PC-3 (cell line): ENCODE measurements around the gene AKAP5. TPM values are rescaled to one million over a fixed set of nuclear protein-coding genes. Genes with fewer than 3 reads are reported as not detected.

ENCODE experiments used
- ATAC-seq: fragments of 200-7000 bp; cut with Tn5 transposase; 2 replicates; pipeline ENCODE4 v1.9.1; 2020; ENCODE audit warnings: mild to moderate bottlenecking, moderate library complexity
- BruUV-seq: library from RNA; stranded (reverse); fragments of 400-500 nt; replicated peaks from 2 replicates; lab custom pipeline; 2021; lab: Mats Ljungman, UMichigan
- CTCF ChIA-PET: fragments of 300-600 bp; sonication (Branson Sonifier 250); formaldehyde crosslinking; loops from one replicate; lab custom pipeline; 2022; ENCODE audit warnings: antibody characterized with exemption; lab: Charles Lee
- POLR2A ChIA-PET: fragments of 300-600 bp; sonication (Branson Sonifier 250); formaldehyde crosslinking; loops from one replicate; lab custom pipeline; 2022; ENCODE audit warnings: antibody characterized with exemption; ENCODE audit not compliant: unreplicated experiment; lab: Charles Lee
- DNase-seq: peaks from one replicate; pipeline ENCODE4 v3.0.0-alpha.2; 2015
- H2AFZ ChIP-seq: fragments of 300-600 bp; sonication (generic); 2 replicates; pipeline ENCODE4 v1.6.0; 2016; ENCODE audit warnings: antibody characterized with exemption, low read length
- H3F3A ChIP-seq: fragments of 300-600 bp; sonication (generic); one replicate; pipeline ENCODE4 v1.6.0; 2017; ENCODE audit warnings: antibody characterized with exemption, low read length, control low read depth, mild to moderate bottlenecking; ENCODE audit not compliant: unreplicated experiment
- H3K27ac ChIP-seq: fragments of 300-600 bp; sonication (generic); 2 replicates; pipeline ENCODE4 v1.5.1; 2016; ENCODE audit warnings: mild to moderate bottlenecking, low read length
- H3K27me3 ChIP-seq: fragments of 300-600 bp; sonication (generic); 2 replicates; pipeline ENCODE4 v1.6.1; 2016; ENCODE audit warnings: low read length, mixed read lengths
- H3K36me3 ChIP-seq: fragments of 300-600 bp; sonication (generic); 2 replicates; pipeline ENCODE4 v1.6.1; 2016; ENCODE audit warnings: low read depth, mixed run types, low read length, mixed read lengths
- H3K4me1 ChIP-seq: fragments of 300-600 bp; sonication (generic); 2 replicates; pipeline ENCODE4 v1.5.1; 2016; ENCODE audit warnings: low read length; ENCODE audit not compliant: insufficient read depth
- H3K4me2 ChIP-seq: fragments of 300-600 bp; sonication (generic); 2 replicates; pipeline ENCODE4 v1.6.0; 2016; ENCODE audit warnings: low read length
- H3K4me3 ChIP-seq: fragments of 300-600 bp; sonication (generic); 2 replicates; pipeline ENCODE4 v1.5.1; 2016; ENCODE audit warnings: mild to moderate bottlenecking, low read length, mixed read lengths
- H3K79me2 ChIP-seq: fragments of 300-600 bp; sonication (generic); 2 replicates; pipeline ENCODE4 v1.6.1; 2017; ENCODE audit warnings: low read length, mixed read lengths
- H3K9ac ChIP-seq: fragments of 300-600 bp; sonication (generic); 2 replicates; pipeline ENCODE4 v1.6.0; 2016; ENCODE audit warnings: mild to moderate bottlenecking, low read length
- H3K9me2 ChIP-seq: fragments of 300-600 bp; sonication (generic); replicated peaks from 2 replicates; pipeline ENCODE4 v1.6.1; 2016; ENCODE audit warnings: mixed run types, low read length, mixed read lengths
- H3K9me3 ChIP-seq: fragments of 300-600 bp; sonication (generic); 2 replicates; pipeline ENCODE4 v1.6.1; 2016; ENCODE audit warnings: low read length, mixed read lengths
- H4K20me1 ChIP-seq: fragments of 300-600 bp; sonication (generic); 2 replicates; pipeline ENCODE4 v1.6.1; 2016; ENCODE audit warnings: low read length, mixed read lengths
- CTCF ChIP-seq: fragments of 300-600 bp; sonication (generic); conservative IDR thresholded peaks from 2 replicates; pipeline ENCODE4 v1.5.1; 2017; ENCODE audit warnings: antibody characterized with exemption, low read depth, mild to moderate bottlenecking, low read length
- EZH2 ChIP-seq: fragments of 300-600 bp; sonication (generic); IDR thresholded peaks from one replicate; pipeline ENCODE4 v1.6.1; 2017; ENCODE audit warnings: antibody characterized with exemption, mild to moderate bottlenecking, low read length; ENCODE audit not compliant: unreplicated experiment
- EZH2phosphoT487 ChIP-seq: fragments of 300-600 bp; sonication (generic); IDR thresholded peaks from 2 replicates; pipeline ENCODE4 v1.6.1; 2018; ENCODE audit warnings: mild to moderate bottlenecking, antibody characterized with exemption, low read length, borderline replicate concordance
- intact Hi-C: fragments of 100-400 bp; cut with micrococcal nuclease; formaldehyde crosslinking; loops from 2 replicates; pipeline ENCODE4 v1.9.0; 2023
- total RNA-seq: library from RNA; depleted of rRNA; stranded (reverse); fragments of >200 nt; gene quantifications from 2 replicates; pipeline ENCODE4 v1.2.3, GENCODE V29; 2014

AKAP5 gene
- total RNA-seq, 1 experiment from 2014 or later, result 0.58 TPM

DNA sequence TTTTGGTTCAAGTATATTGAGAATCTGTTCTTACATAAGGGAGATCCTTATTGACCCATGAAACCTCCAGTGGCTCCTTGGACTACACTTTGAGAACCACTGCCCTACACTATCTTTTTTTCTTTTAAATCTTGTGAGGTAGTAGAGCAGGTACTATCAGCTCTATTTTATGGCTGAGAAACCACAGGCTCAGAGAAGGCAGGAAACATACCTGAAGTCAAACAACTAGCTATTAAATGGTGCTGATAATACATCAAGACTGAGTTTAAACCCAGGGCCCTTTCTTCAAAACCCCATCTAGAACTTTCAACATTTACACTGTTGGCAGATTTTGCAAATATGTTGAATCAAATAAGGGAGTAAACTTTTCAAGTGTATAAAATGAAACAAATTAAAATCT is 31.5 kb downstream of the AKAP5 start:
- ATAC-seq, result no peak
- Histone ChIP-seq H3K9me3 (no peaks in the 10 kb centered on the region), H3F3A (peaks cover 5% of the 10 kb centered on the region), H3K4me3 (no peak overlapping the region), H3K9ac (no peak overlapping the region), H3K4me1 (peaks cover 12% of the 10 kb centered on the region), H3K4me2 (no peak overlapping the region), H3K27ac (no peak overlapping the region), H4K20me1 (no peaks in the 10 kb centered on the region), H2AFZ (no peak overlapping the region), H3K36me3 (0 out of 2 replicates have a peak, but pooled peaks cover 11% of the 10 kb centered on the region), H3K79me2 (peaks cover 30% of the 10 kb centered on the region), H3K9me2 (no peaks in the 10 kb centered on the region), H3K27me3 (no peaks in the 10 kb centered on the region)
- ChIA-PET CTCF (interaction anchor here (0.8 to 1.1 kb wide), 2 partner anchors 9 to 152 kb away, joined by 3 read pairs; no protein-coding TSS in a partner anchor), POLR2A (no interaction called here)
- no TSS peak for BruUV-seq
- no peak for DNase-seq
- no peak for TF ChIP-seq EZH2phosphoT487
- TF ChIP-seq CTCF, result no peak
- no peak for TF ChIP-seq EZH2
- intact Hi-C loops, result no loop called here

- no peaks in the 10 kb centered on the region for H4K20me1 ChIP-seq
- no peak for TF ChIP-seq EZH2
- no peak for TF ChIP-seq EZH2phosphoT487
- no peak for TF ChIP-seq CTCF
- peaks cover 19% of the 10 kb centered on the region for H3K4me1 ChIP-seq
- POLR2A ChIA-PET, result no interaction called here
- no peak overlapping the region for H3K4me3 ChIP-seq
- ATAC-seq (no peak), DNase-seq (no peak)
- no peak overlapping the region for H3K27ac ChIP-seq
- no peak overlapping the region for H3K9ac ChIP-seq
- BruUV-seq, result no TSS peak
- no peaks in the 10 kb centered on the region for H3K27me3 ChIP-seq
- intact Hi-C loops, result loop anchor here (5.0 to 10.0 kb wide), 2 partner anchors 112 to 155 kb away; no protein-coding TSS in a partner anchor
- 0 out of 2 replicates have a peak, but pooled peaks cover 7% of the 10 kb centered on the region for H3K36me3 ChIP-seq
- H3K79me2 ChIP-seq, result peaks cover 51% of the 10 kb centered on the region
- no peak overlapping the region for H2AFZ ChIP-seq
- H3K4me2 ChIP-seq, result no peak overlapping the region
- H3K9me3 ChIP-seq, result no peaks in the 10 kb centered on the region
- H3F3A ChIP-seq, result peaks cover 6% of the 10 kb centered on the region
- no peaks in the 10 kb centered on the region for H3K9me2 ChIP-seq
- CTCF ChIA-PET, result no interaction called here
These were observed 34.8 kb downstream of the AKAP5 start for GRCh38 chr14:64500088-64500487.

DNA sequence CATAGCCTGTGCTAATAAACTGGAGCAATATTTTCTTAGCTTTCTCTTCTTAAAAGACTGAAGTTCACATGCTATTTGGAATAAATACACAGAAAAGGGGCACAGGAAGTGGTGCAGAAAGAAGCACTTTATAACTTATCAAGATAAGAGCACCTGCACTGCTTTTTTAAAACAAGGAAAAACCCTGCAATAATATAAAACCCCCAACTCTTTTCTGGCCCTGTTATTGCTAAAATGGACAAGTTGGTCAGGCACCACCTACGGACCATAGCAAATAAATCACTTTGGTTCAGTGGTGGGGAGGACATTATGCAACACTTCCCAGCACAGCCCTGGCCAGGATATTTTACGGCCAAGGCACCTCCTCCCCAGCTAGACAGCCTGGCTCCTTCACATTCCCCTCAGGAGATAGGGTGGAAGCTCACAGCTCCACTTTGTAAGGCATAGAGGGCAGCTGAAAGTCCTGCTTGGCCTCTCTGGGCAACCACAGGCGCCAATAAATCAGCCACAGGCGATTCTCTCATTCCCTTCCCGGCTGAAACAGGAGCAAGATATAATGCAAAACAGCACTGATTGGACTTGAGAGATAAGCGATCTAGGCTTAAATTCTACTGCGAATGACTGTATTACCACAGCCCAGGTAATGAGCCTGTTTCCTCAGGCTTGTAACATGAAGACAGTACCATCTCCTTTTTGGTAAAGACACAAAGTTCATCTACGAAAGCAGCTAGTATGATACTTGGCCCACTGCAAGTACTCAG is 36.3 kb downstream of the AKAP5 start:
- Histone ChIP-seq H3K9ac (peak overlapping the region; percentile 88), H3K4me3 (peak overlapping the region; percentile 82), H3K4me1 (peaks cover 23% of the 10 kb centered on the region), H4K20me1 (peaks cover 11% of the 10 kb centered on the region), H3K9me2 (no peaks in the 10 kb centered on the region), H3K4me2 (peak overlapping the region; percentile 97), H3K27ac (peak overlapping the region; percentile 30), H3K36me3 (0 out of 2 replicates have a peak, but pooled peaks cover 7% of the 10 kb centered on the region), H3F3A (peaks cover 6% of the 10 kb centered on the region), H2AFZ (peak overlapping the region; percentile 93), H3K27me3 (no peaks in the 10 kb centered on the region), H3K9me3 (no peaks in the 10 kb centered on the region), H3K79me2 (peaks cover 66% of the 10 kb centered on the region)
- ChIA-PET POLR2A (interaction anchor here (0.6 to 0.7 kb wide), 3 partner anchors 127 to 264 kb away, joined by 3 to 7 read pairs (median 4); no protein-coding TSS in a partner anchor), CTCF (no interaction called here)
- intact Hi-C loops, result loop anchor here (1.0 to 10.0 kb wide), 3 partner anchors 111 to 157 kb away; partner anchors contain the start of gene MTHFD1
- peak; percentile 72 for DNase-seq
- BruUV-seq, result no TSS peak
- TF ChIP-seq CTCF (0 out of 2 replicates have a peak, but pooled peaks have one; percentile 7), EZH2 (no peak)
- peak; percentile 1; the same call in 1 of the 2 replicates for ATAC-seq
